ENCODE data around the gene SMYD3.

SMYD3 gene

DNA sequence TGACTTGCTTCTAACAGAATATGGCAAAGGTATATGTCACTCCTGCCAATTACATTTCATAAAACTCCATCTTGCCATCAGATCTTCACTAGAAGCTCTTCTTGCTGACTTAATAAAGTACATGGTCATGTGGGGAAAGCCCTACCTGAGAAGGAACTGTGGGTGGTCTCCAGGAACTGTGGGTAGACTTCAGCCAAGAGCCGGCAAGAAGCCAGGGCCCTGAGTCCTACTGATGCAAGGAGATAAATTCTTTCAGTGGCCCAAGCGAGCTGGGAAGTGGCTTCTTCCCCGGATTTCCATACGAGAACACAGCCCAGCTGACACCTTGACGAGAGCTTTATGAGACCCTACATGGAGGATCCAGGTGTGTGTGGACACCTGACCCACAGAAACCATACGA, 228.7 kb downstream of the SMYD3 start:
- no peak for DNase-seq (ENCODE audit: low read depth in 2 of 2)

- no peak for DNase-seq (ENCODE audit: low read depth in 2 of 2)
These were observed 232.0 kb downstream of the SMYD3 start for GRCh38 chr1:246275036-246275435.

- no peak for DNase-seq (ENCODE audit: low read depth in 2 of 2)
These were observed 232.9 kb downstream of the SMYD3 start for GRCh38 chr1:246274186-246274585.

- DNase-seq (ENCODE audit: low read depth in 2 of 2) = no peak
These were observed 235.6 kb downstream of the SMYD3 start for GRCh38 chr1:246271516-246271915.

GRCh38 chr1:246270236-246270635, 236.8 kb downstream of the SMYD3 start:
- no peak for DNase-seq (ENCODE audit: low read depth in 2 of 2)

DNA sequence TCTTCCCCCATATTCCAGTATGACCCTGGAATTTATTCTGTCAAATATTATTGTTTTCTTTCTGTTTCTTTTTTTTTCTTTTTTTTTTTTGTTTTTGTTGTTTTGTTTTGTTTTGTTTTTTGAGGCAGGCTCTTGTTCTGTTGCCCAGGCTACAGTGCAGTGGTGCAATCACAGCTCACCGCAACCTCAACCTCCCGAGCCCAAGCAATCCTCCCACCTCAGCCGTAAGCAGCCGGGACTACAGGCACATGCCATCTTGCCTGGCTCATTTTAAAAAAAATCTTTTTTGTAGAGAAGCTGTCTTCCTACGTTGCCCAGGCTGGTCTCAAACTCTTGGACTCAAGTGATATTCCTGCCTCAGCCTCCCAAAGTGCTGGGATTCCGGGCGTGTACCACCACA, 237.6 kb downstream of the SMYD3 start:
- no peak for DNase-seq (ENCODE audit: low read depth in 2 of 2)

DNA sequence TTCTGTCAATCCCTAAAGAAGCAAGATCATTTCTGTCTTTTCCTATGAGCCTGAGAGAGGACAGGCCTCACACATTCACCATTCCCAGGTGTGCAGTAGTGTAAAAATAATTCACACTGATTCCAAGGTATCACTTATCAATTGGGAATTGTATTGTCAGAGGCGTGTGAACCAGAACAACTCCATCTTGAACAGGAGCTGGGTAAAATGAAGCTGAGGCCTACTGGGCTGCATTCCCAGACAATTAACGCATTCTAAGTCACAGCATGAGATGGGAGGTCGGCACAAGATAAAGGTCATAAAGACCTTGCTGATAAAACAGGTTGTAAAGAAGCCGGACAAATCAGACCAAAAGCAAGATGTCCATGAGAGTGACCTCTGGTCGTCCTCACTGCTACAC, 239.2 kb downstream of the SMYD3 start:
- no peak for DNase-seq (ENCODE audit: low read depth in 2 of 2)

GRCh38 chr1:246267426-246267825, 239.7 kb downstream of the SMYD3 start:
- no peak for DNase-seq (ENCODE audit: low read depth in 2 of 2)

- DNase-seq (ENCODE audit: low read depth in 2 of 2) = no peak
These were observed 241.6 kb downstream of the SMYD3 start for GRCh38 chr1:246265481-246265880.

DNA sequence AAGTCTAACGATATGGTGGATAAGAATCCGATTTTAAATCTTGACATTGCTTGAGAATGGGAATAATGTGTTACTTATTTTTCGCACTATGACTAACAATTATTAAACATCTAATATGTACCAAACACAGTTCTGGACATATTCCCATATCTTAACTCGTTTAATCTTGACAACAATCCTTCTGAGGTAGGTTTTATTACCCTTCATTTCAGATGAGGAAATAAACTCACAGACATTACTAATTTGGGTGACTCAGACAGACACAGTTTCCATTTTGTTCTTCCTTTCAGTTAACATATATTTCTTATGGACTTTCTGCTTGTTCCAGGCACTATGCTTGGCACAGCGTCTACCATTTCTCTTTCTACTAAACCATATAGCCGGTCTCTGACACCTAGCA, 244.8 kb downstream of the SMYD3 start:
- DNase-seq (ENCODE audit: low read depth in 2 of 2) = no peak

DNA sequence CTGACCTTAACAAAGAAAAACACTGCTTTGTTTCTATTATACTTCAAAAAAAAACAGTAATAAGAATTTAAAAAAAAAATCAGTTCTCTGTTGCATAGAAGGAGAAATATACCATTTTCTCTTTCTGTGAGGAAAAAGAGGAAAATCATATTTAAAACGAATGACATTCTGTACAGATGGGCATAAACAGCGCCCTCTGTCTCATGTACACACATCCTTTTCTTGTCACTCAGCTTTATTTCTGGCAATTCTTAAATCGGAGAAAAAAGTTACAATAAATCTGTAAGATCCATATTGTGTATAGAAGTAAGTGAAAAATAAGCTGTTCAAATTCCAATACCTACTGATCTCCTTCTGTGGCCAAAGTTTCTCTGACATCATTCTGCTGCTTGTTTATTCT, 245.4 kb downstream of the SMYD3 start:
- no peak for DNase-seq (ENCODE audit: low read depth in 2 of 2)

DNA sequence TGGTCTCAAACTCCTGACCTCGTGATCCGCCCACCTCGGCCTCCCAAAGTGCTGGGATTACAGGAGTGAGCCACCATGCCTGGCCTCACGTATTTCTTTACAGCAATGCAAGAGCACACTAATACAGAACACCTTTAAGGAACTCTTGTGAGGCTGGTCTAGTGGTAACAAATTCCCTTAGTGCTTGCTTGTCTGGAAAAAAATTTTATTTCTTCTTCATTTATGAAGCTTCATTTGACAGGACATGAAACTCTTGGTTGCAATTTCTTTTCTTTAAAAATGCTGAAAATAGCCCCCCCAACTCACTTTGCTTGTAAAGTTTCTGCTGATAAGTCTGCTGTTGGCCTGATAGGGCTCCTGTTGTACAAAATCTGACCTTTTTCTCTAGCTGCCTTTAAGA, 248.8 kb downstream of the SMYD3 start:
- DNase-seq (ENCODE audit: low read depth in 2 of 2) = no peak

DNA sequence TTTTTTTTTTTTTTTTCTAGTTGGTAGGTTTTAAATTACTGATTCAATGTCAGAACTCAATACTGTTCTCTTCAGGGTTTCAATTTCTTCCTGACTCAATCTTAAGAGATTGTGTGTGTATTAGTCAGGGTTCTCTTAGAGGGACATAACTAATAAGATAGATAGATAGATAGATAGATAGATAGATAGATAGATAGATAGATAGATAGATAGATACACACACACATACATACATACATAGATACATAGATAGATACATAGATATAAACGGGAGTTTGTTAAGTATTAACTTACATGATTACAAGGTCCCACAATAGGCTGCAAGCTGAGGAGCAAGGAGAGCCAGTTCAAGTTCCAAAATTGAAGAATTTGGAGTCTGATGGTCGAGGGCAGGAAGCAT, 251.3 kb downstream of the SMYD3 start:
- no peak for DNase-seq (ENCODE audit: low read depth in 2 of 2)

- no peak for DNase-seq (ENCODE audit: low read depth in 2 of 2)
These were observed 252.2 kb downstream of the SMYD3 start for GRCh38 chr1:246254854-246255253.

DNA sequence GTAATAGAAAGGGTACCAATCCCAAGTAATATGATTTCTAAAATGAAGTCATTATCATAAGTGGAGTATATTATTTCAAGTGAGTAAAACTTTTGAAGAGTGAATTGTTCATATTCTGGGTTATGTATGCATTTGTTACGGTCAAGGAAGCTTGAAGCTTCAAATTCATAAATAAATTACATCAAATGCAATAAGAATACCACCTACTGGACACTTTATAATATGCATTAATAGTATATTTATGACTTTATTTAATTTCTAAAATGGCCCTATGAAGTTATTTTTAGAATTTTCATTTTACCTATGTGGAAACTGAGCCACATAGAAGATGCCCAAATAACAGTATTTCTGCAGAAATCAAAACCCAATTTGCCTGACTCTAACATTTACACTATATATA, 260.6 kb downstream of the SMYD3 start:
- DNase-seq (ENCODE audit: low read depth in 2 of 2) = no peak

- no peak for DNase-seq (ENCODE audit: low read depth in 2 of 2)
These were observed 261.5 kb downstream of the SMYD3 start for GRCh38 chr1:246245541-246245940.

DNA sequence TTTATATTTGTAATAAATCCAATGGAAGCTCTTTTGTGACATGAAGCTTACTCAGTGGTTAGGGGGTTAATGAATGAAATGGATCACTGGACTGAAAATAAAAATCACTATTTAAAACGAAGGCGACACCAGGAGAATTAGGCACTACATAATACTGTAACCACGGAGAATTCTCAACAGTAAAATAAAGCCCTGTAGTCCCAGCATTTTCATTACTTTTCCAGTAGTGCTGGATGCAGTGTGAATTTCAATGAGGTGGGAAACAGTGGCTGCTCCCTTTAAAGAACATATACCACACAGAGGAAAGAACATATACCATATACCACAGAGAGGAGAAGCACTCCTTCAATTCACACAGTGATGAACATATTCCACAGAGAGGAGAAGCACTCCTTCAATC, 275.0 kb downstream of the SMYD3 start:
- DNase-seq (ENCODE audit: low read depth in 2 of 2) = no peak

- DNase-seq (ENCODE audit: low read depth in 2 of 2) = no peak
These were observed 281.0 kb downstream of the SMYD3 start for GRCh38 chr1:246226041-246226440.

DNA sequence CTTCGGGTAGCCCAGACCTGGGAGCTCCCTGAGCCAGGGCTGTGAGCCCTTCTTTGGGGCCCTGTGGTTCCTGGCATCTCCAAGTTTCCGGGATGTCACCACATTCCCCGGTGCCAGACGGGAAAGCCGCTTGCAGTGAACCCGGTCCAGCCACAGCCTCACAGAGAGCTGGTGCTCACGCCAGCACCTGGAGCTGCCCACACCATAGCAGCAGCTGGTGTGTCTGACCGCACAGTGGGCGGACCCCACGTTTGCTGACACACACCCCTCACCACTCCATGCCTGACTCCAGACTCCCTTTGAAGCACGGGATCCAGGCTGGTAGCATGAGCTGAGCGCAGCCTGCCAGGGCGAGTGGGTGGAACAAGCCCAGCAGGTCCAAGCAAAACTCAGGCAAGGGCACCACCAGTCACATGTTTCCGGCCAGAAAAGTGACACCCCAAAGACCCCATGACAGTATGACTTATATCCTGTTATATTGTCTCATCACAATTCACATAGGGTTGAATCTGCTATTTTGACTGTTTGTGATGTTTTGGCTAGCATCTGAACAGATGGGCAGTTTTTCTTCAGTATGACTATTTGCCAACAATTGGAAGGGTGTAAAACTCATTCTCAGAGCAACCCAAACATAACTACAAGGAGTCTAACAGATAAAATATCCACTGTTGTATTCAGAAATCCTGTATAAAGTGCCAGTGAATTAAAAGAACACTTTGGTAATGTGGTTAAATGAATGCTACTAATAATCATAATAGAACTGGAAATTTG, 285.4 kb downstream of the SMYD3 start:
- no peak for DNase-seq (ENCODE audit: low read depth in 2 of 2)

GRCh38 chr1:246220495-246221065, 286.5 kb downstream of the SMYD3 start:
- DNase-seq (ENCODE audit: low read depth in 2 of 2) = no peak

DNA sequence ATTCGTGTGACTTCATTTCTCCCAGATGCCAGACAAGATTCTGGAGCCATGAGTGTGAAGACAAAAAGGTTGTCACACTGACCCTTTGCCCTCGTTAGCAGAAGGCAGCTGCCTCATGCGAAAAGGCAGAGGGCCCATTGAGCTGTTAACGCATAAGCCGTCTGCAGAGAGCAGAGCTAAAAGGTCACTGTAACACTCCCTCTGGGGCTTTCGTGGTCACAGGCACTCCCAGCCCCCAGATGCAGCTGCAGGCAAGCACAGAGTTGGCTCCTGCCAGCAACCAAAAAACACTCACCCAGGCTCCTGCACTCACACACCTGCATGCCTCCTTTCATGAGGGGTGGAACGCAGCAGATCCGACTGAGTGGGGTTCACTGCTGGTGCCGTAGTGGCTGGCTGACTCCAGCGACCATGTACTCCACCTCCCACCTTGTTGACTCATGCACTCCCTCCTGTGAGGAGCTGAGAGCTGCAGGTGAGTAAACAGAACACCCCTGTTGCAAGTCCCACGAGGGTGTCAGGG, 287.5 kb downstream of the SMYD3 start:
- no peak for DNase-seq (ENCODE audit: low read depth in 2 of 2)

- DNase-seq (ENCODE audit: low read depth in 2 of 2) = no peak
These were observed 288.4 kb downstream of the SMYD3 start for GRCh38 chr1:246218686-246219085.

- no peak for DNase-seq (ENCODE audit: low read depth in 2 of 2)
These were observed 290.2 kb downstream of the SMYD3 start for GRCh38 chr1:246216906-246217305.

DNA sequence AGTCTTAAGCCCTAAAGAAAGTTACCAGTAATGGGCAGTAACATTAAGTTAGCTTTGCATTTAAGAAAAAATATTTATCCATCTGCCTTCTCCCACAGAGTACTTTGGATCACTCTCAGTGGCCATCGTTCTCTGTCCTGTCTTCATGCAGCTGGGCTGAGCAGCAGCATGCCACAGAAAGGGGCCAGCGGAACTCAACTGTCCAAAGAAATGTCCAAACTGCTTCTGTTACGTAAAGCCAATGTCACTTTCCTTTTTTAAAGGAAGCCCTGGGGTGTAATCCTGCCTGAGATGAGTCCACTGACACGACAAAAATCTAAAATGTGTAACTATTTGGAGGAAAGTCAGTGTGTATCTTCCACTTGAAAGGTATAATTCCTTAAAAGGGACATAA, 291.6 kb downstream of the SMYD3 start:
- no peak for DNase-seq (ENCODE audit: low read depth in 2 of 2)
